H9 (cell line): Measurements from ENCODE around the gene SNX32. TPM values are rescaled to one million over a fixed set of nuclear protein-coding genes. Genes with fewer than 3 reads are reported as not detected.
A peak's percentile ranks its signal among the peaks of the same experiment; 100 is the strongest.

Source experiments
- DNase-seq: peaks from one replicate; pipeline ENCODE4 v3.0.0-alpha.2; 2017
- H2AFZ ChIP-seq: one replicate; pipeline ENCODE4 v1.6.1; 2013; ENCODE audit warnings: mild to moderate bottlenecking, low read length, control low read depth, moderate library complexity
- H2AK5ac ChIP-seq: 2 replicates; pipeline ENCODE4 v1.6.1; 2013; ENCODE audit warnings: low read length, control low read depth, mixed read lengths; ENCODE audit not compliant: insufficient read length
- H2BK120ac ChIP-seq: one replicate; pipeline ENCODE4 v1.6.1; 2013; ENCODE audit warnings: low read depth, mild to moderate bottlenecking, low read length, control low read depth, inconsistent platforms; ENCODE audit not compliant: poor library complexity, severe bottlenecking
- H2BK12ac ChIP-seq: 2 replicates; pipeline ENCODE4 v1.6.1; 2013; ENCODE audit warnings: low read length, control low read depth, mixed read lengths, low read depth; ENCODE audit not compliant: insufficient read length
- H2BK15ac ChIP-seq: 2 replicates; pipeline ENCODE4 v1.6.1; 2013; ENCODE audit warnings: low read depth, low read length, control low read depth
- H2BK20ac ChIP-seq: one replicate; pipeline ENCODE4 v1.6.1; 2013; ENCODE audit warnings: low read depth, mild to moderate bottlenecking, low read length, control low read depth, inconsistent platforms; ENCODE audit not compliant: poor library complexity, severe bottlenecking
- H2BK5ac ChIP-seq: 2 replicates; pipeline ENCODE4 v1.6.1; 2013; ENCODE audit warnings: low read length, control low read depth, mixed read lengths; ENCODE audit not compliant: insufficient read length
- H3K14ac ChIP-seq: 2 replicates; pipeline ENCODE4 v1.6.1; 2013; ENCODE audit warnings: low read length, control low read depth; ENCODE audit not compliant: insufficient read depth
- H3K18ac ChIP-seq: 2 replicates; pipeline ENCODE4 v1.6.1; 2013; ENCODE audit warnings: low read depth, mild to moderate bottlenecking, mixed read lengths, low read length, control low read depth; ENCODE audit not compliant: insufficient read length
- H3K23ac ChIP-seq: 2 replicates; pipeline ENCODE4 v1.6.1; 2013; ENCODE audit warnings: low read length, control low read depth, mixed read lengths, low read depth; ENCODE audit not compliant: insufficient read length
- H3K23me2 ChIP-seq: 2 replicates; pipeline ENCODE4 v1.6.1; 2013; ENCODE audit warnings: low read depth, mild to moderate bottlenecking, mixed read lengths, low read length, control low read depth; ENCODE audit not compliant: insufficient read length, poor library complexity, severe bottlenecking
- H3K27ac ChIP-seq: 2 replicates; pipeline ENCODE4 v1.5.1; 2013; ENCODE audit warnings: low read length, control low read depth, mixed read lengths, low read depth; ENCODE audit not compliant: insufficient read length
- H3K27me3 ChIP-seq: 2 replicates; pipeline ENCODE4 v1.6.1; 2013; ENCODE audit warnings: low read length, control low read depth, inconsistent platforms; ENCODE audit not compliant: insufficient read depth
- H3K4ac ChIP-seq: 2 replicates; pipeline ENCODE4 v1.6.1; 2013; ENCODE audit warnings: low read depth, mild to moderate bottlenecking, control low read depth, inconsistent platforms, low read length, moderate library complexity
- H3K4me1 ChIP-seq: 2 replicates; pipeline ENCODE4 v1.6.1; 2013; ENCODE audit warnings: low read length, control low read depth, inconsistent platforms; ENCODE audit not compliant: insufficient read depth
- H3K4me2 ChIP-seq: 2 replicates; pipeline ENCODE4 v1.6.1; 2013; ENCODE audit warnings: low read length, control low read depth, mixed read lengths; ENCODE audit not compliant: insufficient read length, insufficient read depth
- H3K56ac ChIP-seq: 2 replicates; pipeline ENCODE4 v1.6.1; 2013; ENCODE audit warnings: low read depth, mild to moderate bottlenecking, mixed read lengths, low read length, control low read depth; ENCODE audit not compliant: insufficient read length
- H3K79me1 ChIP-seq: 2 replicates; pipeline ENCODE4 v1.6.1; 2013; ENCODE audit warnings: low read depth, mild to moderate bottlenecking, moderate library complexity, low read length, control low read depth, inconsistent platforms; ENCODE audit not compliant: insufficient read depth, poor library complexity, severe bottlenecking
- H3K79me2 ChIP-seq: 2 replicates; pipeline ENCODE4 v1.6.1; 2013; ENCODE audit warnings: low read length, control low read depth, inconsistent platforms; ENCODE audit not compliant: insufficient read depth
- H3K9ac ChIP-seq: 2 replicates; pipeline ENCODE4 v1.6.1; 2013; ENCODE audit warnings: low read length, control low read depth, mixed read lengths; ENCODE audit not compliant: insufficient read length; ENCODE audit errors: extremely low read depth
- H3K9me3 ChIP-seq: one replicate; pipeline ENCODE4 v1.6.1; 2013; ENCODE audit warnings: low read depth, low read length, inconsistent platforms; ENCODE audit not compliant: control insufficient read depth
- H3T11ph ChIP-seq: one replicate; pipeline ENCODE4 v1.6.1; 2013; ENCODE audit warnings: mild to moderate bottlenecking, low read length, control low read depth, inconsistent platforms
- H4K20me1 ChIP-seq: one replicate; pipeline ENCODE4 v1.6.1; 2013; ENCODE audit not compliant: control insufficient read depth, insufficient read length, insufficient read depth
- H4K5ac ChIP-seq: 2 replicates; pipeline ENCODE4 v1.6.1; 2013; ENCODE audit warnings: low read depth, mild to moderate bottlenecking, mixed read lengths, low read length, control low read depth; ENCODE audit not compliant: insufficient read length
- H4K8ac ChIP-seq: replicated peaks from 2 replicates; pipeline ENCODE4 v1.6.1; 2013; ENCODE audit warnings: low read length, control low read depth, mixed read lengths, low read depth; ENCODE audit not compliant: insufficient read length
- H4K91ac ChIP-seq: 2 replicates; pipeline ENCODE4 v1.6.1; 2013; ENCODE audit warnings: low read depth, mild to moderate bottlenecking, moderate library complexity, mixed read lengths, low read length, control low read depth; ENCODE audit not compliant: insufficient read length
- H3K27ac Mint-ChIP-seq, 3 experiments: 2 replicates in 2 of 3; 3 replicates in 1 of 3; pipeline ENCODE4 v1.8.0; 2020 to 2021; ENCODE audit warnings: mixed read lengths in 3 of 3, mild to moderate bottlenecking in 1 of 3, moderate library complexity in 1 of 3
- H3K27me3 Mint-ChIP-seq: 2 replicates; pipeline ENCODE4 v1.8.0; 2021; ENCODE audit warnings: low read depth, mild to moderate bottlenecking, moderate library complexity, mixed read lengths
- H3K36me3 Mint-ChIP-seq, 3 experiments: 2 replicates in 2 of 3; 3 replicates in 1 of 3; pipeline ENCODE4 v1.8.0; 2020 to 2021; ENCODE audit warnings: low read depth in 3 of 3, mixed read lengths in 3 of 3; ENCODE audit not compliant: insufficient read depth in 1 of 3
- H3K4me1 Mint-ChIP-seq, 2 experiments: 2 replicates each; pipeline ENCODE4 v1.8.0; 2020; ENCODE audit warnings: mixed read lengths in 2 of 2
- H3K4me3 Mint-ChIP-seq, 2 experiments: 2 replicates in 1 of 2; 3 replicates in 1 of 2; pipeline ENCODE4 v1.8.0; 2020 to 2021; ENCODE audit warnings: mild to moderate bottlenecking in 2 of 2, mixed read lengths in 2 of 2, moderate library complexity in 1 of 2
- H3K9me3 Mint-ChIP-seq, 2 experiments: 2 replicates in 1 of 2; 3 replicates in 1 of 2; pipeline ENCODE4 v1.8.0; 2020; ENCODE audit warnings: mild to moderate bottlenecking in 2 of 2, mixed read lengths in 2 of 2, moderate library complexity in 1 of 2
- WGBS: extraction: QIAGEN DNeasy Blood & Tissue Kit; methylation state at CpG from one replicate; pipeline ENCODE4 v1.1.7; 2013; ENCODE audit warnings: missing lambda C conversion rate, low lambda C conversion rate, mixed read lengths; ENCODE audit not compliant: insufficient read length; ENCODE audit errors: extremely low coverage; 5-methylcytosine and 5-hydroxymethylcytosine counted together
- total RNA-seq: library from RNA; stranded (reverse); gene quantifications from 2 replicates; pipeline ENCODE4 v1.2.1, GENCODE V29; 2021
- TF ChIP-seq, protein P1 (sequence below): fragments of 200-600 bp; sonication (generic); conservative IDR thresholded peaks from 3 replicates; pipeline ENCODE4 v1.8.0; 2021; ENCODE audit warnings: antibody characterized with exemption, mild to moderate bottlenecking

SNX32 gene
- total RNA-seq, 1 experiment from 2014 or later = 1.2 TPM

DNA sequence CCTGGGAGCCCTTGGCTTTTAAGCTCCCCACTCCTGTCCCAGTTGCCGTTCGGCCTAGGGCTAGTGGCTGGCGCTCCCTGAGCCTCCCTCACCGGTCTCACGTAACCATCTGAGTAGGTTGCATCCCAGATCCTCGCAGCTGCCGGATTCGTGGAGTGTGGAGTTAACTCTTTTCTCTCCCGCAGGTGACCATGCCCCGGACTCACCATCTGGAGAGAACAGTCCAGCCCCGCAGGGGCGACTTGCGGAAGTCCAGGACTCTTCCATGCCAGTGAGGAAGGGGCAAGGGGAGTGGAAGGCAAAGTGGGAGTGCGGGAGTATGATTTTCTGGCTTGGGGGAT lies 27.4 kb downstream of the SNX32 start:
- Histone ChIP-seq H3K79me2 (peaks cover 9% of the 10 kb centered on the region; the same call in 1 of the 2 replicates), H3K14ac (peak overlapping the region; percentile 91; the same call in 1 of the 2 replicates), H2BK20ac (no peak overlapping the region), H2BK15ac (no peak overlapping the region), H3K4me2 (peak overlapping the region; percentile 92), H2BK5ac (no peak overlapping the region), H4K91ac (no peak overlapping the region), H3K27ac (no peak overlapping the region), H3K18ac (no peak overlapping the region), H2AK5ac (no peak overlapping the region), H3K4ac (no peak overlapping the region), H3T11ph (no peak overlapping the region), H4K8ac (no peak overlapping the region), H3K56ac (no peak overlapping the region), H3K9ac (peak overlapping the region; percentile 85), H4K5ac (no peak overlapping the region), H3K4me1 (no peaks in the 10 kb centered on the region), H3K23me2 (peaks cover 25% of the 10 kb centered on the region), H2AFZ (no peak overlapping the region), H4K20me1 (peaks cover 2% of the 10 kb centered on the region), H3K27me3 (no peaks in the 10 kb centered on the region), H3K23ac (no peak overlapping the region), H3K9me3 (no peaks in the 10 kb centered on the region), H2BK12ac (no peak overlapping the region), H2BK120ac (no peak overlapping the region), H3K79me1 (no peaks in the 10 kb centered on the region)
- Mint-ChIP-seq H3K9me3 (peaks cover 0 to 3% of the 10 kb centered on the region in 2 experiments; a peak in 1 of 5 replicates), H3K27ac (peak overlapping the region in 2 of 3 experiments; percentile 72 to 77; a peak in 3 of 7 replicates), H3K4me1 (peaks cover 25% of the 10 kb centered on the region in 2 experiments), H3K27me3 (no peaks in the 10 kb centered on the region), H3K36me3 (peaks cover 32 to 46% (median 43%) of the 10 kb centered on the region in 3 experiments), H3K4me3 (peak overlapping the region; percentile 78 to 93)
- DNase-seq = no peak
- TF ChIP-seq, protein P1, sequence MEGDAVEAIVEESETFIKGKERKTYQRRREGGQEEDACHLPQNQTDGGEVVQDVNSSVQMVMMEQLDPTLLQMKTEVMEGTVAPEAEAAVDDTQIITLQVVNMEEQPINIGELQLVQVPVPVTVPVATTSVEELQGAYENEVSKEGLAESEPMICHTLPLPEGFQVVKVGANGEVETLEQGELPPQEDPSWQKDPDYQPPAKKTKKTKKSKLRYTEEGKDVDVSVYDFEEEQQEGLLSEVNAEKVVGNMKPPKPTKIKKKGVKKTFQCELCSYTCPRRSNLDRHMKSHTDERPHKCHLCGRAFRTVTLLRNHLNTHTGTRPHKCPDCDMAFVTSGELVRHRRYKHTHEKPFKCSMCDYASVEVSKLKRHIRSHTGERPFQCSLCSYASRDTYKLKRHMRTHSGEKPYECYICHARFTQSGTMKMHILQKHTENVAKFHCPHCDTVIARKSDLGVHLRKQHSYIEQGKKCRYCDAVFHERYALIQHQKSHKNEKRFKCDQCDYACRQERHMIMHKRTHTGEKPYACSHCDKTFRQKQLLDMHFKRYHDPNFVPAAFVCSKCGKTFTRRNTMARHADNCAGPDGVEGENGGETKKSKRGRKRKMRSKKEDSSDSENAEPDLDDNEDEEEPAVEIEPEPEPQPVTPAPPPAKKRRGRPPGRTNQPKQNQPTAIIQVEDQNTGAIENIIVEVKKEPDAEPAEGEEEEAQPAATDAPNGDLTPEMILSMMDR = no peak
- WGBS = no CpG with 5 or more reads among the region's 14 CpGs
